A204.1 (cell line): ENCODE results near the gene C1RL.

Source experiments
- FAIRE-seq: peaks from 2 replicates; lab custom pipeline; 2012; peaks lifted over from hg19 to GRCh38; lab: Jason Lieb, UNC

The C1RL gene, protein sequence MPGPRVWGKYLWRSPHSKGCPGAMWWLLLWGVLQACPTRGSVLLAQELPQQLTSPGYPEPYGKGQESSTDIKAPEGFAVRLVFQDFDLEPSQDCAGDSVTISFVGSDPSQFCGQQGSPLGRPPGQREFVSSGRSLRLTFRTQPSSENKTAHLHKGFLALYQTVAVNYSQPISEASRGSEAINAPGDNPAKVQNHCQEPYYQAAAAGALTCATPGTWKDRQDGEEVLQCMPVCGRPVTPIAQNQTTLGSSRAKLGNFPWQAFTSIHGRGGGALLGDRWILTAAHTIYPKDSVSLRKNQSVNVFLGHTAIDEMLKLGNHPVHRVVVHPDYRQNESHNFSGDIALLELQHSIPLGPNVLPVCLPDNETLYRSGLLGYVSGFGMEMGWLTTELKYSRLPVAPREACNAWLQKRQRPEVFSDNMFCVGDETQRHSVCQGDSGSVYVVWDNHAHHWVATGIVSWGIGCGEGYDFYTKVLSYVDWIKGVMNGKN

DNA sequence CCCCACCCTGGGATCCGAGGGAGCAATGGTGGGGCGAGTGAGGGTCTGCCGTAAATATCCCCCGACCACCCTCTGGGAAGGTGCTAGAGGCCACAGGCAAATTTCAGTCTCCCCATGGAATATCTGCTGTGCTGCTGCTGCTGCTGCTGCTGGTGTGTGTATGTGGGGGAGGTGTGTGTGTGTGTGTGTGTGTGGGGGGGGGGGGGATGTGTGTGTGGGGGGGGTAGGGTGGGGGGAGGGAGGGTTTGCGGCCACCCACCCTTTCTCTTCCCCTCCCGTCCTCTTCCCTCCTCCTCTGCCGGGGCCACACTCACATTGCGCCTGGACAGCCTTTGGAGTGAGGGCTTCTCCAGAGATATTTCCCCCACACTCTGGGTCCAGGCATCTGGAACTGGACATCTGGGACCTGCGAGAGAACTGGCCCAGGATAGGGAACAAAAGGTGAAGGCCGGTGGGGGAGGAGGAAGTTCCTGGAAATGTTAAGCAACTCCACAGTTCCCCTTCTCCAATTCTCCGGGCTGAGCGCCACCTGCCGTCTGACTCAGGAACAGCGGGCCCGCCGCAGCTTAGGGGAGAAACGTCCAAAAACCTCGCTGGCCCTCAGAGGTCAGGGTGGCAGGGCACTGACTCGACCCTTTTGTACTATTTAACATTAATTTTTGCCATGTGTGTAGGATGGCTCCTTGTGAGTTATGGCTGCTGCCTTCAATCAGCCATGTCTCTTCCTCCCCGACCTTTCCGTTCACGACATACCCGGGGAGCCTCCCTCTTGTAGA is at the start of gene C1RL:
Gene C1RL (minus strand): TSS at position 419 of the 776 bp plus-strand sequence. CDS start 34 bp downstream, at position 385.
- peak; percentile 30 for FAIRE-seq

DNA sequence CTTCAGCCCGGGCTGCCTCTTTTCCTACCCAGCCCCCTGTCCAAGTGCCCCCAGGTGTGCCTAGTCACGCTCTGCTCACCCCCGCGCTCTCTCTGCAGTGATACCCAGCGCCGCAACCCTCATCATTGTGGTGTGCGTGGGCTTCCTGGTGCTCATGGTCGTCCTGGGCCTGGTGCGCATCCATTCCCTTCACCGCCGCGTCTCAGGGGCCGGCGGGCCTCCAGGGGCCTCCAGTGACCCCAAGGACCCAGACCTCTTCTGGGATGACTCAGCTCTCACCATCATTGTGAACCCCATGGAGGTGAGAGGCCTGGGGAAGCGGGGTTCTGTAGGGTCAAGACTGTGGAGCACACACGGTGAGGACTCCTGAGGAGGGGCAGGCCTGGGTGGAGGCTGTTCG is 48.4 kb upstream of the C1RL start:
- FAIRE-seq: no peak

DNA sequence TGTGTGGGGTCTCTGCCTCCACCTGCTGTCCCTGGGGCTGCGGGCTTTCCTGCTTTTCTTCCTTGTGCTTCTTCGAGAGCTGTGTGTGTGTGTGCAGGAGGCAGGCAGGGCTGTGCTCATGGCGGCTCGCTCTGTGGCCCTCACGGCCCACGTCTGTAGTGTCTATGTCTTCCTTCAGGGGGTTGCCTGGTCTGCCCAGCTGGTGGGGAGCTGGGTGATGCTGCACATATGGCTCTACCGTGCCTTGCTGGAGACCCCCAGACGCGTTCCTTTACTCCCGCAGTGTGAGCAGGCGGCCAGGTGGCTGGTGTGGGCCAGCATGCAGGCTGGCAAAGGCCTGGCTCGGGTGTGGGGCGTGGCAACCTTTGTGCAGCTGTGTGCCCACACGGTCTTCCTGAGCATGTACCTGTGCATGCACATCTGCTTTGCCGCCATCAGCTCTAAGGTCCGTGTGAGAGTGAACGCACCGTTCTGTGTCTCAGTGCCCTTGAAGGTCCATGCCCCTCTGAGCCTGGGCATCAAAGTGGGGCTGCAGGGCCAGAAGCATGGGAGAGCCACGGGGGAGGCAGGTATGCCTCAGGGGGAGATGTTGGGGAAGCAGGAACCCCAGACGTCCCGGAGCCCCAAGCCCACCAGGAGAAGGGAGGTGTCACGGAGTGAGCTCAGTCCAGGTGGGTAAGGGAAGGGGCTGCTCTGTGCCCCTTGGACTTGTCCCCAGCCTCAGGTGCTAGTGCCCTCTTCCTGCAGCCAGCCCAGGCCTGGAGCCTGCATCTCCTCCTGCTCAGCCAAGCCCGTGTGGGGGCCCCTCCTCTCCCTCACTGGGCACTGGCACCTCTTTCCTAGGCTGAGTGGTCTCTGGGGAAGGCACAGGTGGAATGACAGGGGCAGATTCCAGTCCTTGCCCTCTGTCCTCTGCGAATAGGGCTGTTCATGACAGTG is 47.5 kb upstream of the C1RL start:
- no peak for FAIRE-seq

DNA sequence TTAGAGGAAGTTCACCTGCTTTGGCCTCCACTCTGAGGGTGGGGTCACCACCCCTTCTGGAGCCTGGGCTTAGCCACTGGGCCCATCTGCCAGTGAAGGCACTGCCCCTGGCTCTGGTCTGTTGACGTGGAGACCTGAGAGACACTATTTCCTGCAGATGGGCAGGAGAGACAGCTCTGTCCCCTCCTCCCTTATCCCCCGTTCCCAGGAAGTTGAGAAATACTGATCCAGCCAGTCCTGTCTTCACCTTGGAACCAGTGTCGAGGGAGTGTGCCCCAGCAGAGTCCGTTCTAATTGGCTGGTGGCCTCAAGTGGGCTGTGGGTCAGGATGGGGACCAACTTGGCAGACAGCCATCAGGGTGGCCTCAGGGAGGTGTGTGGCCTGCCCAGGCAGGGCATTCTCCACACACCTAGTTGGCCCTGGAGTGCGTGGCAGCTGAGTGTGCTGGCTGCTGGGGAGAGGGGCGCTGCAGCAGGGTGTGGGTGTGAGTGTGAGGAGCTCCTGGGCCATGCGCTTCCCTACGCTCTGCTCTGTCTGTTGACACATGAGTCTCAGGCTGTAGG is 46.5 kb upstream of the C1RL start:
- FAIRE-seq: no peak

DNA sequence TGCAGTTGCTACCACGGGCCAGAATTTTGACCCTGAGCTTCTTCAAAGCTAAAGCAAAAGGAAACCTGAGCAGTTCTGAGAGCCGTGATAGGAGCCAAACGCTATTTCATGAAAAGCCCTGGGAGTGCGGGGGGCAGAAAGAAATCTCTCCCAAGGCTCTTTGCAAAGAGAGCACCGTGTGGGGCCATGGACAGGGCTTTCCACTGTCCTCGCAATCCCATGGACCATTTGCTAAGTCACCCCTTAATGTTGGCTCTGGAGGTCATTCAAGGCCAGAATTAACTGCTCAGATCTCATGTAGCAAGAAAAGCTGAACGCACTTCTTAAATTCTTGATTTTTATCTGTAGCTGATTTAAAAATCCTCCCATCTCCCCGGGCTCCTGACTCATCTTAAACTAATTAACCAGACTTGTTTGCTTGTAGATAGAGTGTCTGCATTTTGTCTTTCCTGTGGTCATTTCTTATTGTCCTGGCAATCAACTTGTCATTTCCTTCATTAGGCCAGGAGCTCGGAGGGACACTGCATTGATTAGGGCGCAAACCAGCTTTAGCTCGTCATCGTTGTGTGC is 46.0 kb upstream of the C1RL start:
- no peak for FAIRE-seq

DNA sequence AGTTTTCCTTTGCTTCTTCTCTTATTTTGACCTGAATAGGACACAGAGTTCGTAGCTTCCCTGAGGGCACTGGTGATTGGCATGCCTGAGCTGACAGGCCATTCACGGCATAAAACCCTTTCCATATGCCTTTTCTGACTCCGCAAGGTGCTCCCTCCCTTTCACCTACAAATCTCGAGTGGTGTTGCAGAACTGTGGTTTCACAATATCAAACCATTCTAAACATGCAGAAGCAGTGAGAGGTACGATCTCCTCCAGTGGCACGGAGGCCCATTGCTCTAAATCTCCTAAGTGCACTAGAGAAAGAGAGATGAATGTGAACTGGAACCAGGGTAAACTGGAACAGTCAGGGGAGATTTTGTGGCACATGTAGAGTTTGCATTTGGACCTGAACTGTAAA is 45.0 kb upstream of the C1RL start:
- no peak for FAIRE-seq

DNA sequence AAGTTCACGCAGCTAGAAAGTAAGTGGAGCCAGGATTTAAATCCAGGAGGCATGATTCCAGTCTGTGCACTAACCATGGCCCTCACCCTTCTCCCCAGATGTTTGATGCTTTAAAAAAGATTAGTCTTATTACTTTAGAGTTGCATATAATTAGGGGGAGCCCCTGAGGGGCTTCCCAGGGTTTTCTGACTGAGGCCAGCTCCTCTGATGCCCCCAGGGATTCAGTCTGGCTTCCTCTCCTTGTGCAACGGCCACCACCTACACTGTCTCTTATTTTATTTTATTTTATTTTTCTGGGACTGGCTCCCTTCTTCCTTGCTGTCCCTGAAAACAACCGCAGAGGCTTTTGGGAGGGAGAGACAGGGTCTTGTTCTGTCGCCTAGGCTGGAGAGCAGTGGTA is 43.8 kb upstream of the C1RL start:
- no peak for FAIRE-seq

DNA sequence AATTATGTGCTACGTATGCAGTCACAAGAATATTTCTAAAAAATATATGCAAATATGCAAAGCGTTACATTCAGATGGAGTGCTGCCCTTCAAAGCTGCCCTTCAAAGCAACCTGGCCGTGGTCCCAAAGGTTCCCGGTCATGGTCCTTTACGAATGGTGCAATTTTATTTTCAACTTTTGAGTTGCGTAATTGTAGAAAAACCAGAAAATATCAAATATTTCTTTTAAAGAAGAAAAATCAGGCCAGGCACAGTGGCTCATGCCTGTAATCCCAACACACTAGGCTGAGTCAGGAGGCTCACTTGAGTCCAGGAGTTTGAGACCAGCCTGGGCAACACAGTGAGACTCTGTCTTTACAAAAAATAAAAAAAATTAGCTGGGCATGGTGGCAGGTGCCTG is 42.5 kb upstream of the C1RL start:
- no peak for FAIRE-seq

DNA sequence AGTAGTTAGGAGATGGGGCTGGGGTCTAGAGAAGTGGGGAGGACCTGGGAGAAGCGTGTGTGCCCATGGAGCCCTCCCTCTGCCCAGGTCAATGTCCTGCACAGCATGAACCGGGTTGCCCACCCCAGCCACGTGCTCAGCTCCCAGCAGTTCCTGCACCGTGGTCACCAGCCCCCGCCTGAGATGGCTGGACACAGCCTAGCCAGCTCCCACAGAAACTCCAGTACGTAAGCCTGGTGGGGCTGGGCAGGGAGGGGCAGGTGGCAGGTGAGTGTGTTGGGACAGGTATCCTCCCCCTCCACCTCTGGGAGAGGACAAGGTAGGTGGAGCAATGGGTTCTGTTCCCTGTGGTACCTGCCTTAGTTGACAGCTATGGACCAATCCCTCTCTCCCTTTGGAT is 41.8 kb upstream of the C1RL start:
- no peak for FAIRE-seq

DNA sequence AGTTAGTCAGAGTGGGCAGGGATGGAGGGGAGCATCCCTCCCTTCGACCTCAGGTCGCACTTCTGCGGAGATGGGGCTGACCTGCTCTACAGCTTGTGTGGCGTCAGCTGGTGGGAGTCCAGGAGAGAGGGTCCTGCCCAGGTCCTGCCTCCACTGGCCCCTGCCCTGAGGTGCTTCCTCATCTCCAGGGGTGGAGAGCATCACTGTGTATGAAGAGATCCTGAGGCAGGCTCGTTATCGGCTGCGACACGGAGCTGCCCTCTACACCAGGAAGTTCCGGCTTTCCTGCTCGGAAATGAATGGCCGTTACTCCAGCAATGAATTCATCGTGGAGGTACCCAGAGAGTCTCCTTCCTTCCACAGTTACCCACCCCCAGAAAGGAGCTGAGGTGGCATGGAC is 41.3 kb upstream of the C1RL start:
- FAIRE-seq: no peak

DNA sequence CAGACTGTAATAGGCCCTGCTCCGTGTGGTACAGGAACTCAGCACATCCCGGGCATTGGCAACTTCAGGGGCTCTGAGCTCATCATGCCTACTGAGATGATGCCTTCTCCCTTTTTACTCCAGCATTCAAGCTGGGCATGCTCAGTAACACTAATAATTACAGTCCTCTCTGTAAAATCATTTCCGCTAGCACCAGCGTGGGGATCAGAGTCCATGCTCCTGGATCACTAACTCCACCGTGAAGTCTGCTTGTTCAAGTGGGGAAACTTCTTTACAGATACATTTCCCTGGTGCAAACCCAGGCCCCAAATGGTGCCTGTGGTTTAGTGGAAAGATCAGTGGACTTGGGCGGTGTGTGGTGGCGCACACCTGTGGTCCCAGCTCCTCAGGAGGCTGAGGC is 37.9 kb upstream of the C1RL start:
- FAIRE-seq: no peak

DNA sequence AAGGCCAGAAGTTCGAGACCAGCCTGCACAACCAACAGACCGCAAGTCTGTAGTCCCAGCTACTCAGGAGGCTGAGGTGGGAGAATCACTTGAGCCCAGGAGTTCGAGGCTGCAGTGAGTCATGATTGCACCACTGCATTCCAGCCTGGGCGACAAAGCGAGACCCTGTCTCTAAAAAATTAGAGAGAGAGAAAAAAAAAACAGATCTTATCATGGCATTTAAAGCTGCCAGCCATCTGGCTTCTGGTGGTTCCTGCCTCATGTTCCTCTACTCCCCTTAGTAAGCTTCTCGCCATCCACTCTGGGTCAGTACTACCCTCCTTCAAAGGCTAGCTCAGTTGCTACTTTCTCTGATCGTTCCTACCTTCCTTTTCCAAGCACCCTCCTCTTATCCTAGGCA is 37.2 kb upstream of the C1RL start:
- FAIRE-seq: no peak

DNA sequence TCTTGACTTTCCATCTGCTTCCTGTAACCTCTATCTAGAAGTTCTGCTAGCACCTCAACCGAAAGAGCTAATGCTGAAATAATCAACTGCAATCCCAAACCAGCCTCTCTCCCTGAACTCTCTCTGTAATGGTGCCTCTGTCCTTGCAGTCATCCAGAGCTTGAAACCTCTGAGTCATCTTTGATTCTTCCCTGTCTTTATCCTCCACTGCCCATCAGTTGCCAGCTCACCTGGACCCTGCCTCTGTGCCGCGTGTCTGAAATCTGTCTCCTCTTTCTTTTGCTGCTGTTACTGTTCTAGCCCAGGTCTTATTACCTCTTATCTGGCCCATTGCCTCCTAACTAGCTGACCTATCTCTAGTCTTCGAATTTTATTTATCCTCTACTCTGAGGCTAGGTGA is 36.7 kb upstream of the C1RL start:
- FAIRE-seq: no peak

DNA sequence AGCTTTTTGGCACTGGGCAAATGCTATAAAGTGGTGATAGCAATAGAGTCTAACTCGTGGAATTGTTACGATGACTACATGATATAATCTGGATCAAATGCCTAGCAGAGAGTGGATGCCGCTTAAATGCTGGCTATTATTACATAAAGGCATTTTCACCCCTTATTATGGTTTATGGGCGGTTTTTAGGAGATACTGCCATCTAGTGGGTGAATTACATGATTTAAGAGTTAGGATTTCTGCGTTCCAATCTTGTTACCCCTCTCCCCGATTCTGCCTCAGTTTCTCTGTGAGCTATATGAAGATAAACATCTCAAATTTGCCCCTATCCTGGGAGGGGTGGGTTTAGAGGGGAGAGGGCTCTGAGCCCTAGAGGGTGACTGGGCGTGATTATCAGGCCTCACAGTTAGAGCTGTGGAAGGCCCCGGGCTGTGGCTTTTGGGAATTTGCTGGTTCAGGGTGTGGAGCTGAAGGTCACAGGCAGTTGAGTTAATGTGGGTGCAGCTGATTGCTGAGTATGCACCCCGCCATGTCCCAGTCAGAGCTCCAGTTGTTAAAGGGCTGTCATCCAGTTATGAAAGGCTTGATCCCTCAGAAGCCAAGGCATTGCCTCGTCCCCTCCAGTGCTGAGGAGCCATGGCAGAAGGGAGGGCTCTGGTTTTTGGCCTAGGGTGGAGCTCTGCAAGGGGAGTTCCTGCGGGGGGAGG is 35.6 kb upstream of the C1RL start:
- FAIRE-seq: peak; percentile 76

DNA sequence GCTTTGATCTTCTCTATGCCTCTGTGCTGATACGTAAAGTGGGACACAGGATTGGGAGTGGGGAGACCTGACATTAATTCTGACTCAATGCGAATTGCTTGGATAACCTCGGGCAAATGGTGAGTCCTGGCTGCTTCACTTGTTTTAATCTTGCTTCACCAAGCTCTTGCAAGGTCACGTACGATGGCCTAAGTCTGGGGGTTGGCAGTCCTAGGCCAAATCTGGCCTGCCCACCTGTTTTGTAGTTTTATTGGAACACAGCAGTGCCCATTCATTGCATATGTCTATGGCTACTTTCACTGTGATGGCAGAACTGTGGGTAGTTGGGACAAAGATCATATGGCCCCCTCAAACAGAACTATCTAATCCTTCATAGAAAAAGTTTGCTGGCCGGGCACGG is 34.5 kb upstream of the C1RL start:
- FAIRE-seq: no peak

DNA sequence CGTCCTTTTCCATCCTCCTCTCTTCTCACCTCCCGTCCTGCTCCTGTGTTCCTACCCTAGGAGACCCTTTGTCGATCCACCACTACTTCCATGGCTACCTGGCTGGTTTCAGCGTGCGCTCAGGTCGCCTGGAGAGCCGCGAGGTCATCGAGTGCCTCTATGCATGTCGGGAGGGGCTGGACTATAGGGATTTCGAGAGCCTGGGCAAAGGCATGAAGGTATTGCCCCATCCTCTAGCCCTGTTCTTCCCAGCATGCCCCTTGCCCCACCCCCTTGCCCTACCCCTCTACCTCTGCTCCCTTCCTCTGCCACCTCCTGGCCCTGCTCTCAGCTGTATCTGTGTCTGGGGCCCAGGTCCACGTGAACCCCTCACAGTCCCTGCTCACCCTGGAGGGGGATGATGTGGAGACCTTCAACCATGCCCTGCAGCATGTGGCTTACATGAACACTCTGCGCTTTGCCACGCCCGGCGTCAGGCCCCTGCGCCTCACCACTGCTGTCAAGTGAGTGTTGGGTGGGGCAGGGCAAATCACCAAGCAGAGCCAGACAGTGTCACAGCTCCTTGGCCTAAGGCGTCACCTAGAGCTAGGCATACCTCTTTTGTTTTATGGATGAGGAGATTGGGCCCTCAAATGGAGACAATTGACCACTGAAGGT is 33.9 kb upstream of the C1RL start:
- FAIRE-seq: no peak

DNA sequence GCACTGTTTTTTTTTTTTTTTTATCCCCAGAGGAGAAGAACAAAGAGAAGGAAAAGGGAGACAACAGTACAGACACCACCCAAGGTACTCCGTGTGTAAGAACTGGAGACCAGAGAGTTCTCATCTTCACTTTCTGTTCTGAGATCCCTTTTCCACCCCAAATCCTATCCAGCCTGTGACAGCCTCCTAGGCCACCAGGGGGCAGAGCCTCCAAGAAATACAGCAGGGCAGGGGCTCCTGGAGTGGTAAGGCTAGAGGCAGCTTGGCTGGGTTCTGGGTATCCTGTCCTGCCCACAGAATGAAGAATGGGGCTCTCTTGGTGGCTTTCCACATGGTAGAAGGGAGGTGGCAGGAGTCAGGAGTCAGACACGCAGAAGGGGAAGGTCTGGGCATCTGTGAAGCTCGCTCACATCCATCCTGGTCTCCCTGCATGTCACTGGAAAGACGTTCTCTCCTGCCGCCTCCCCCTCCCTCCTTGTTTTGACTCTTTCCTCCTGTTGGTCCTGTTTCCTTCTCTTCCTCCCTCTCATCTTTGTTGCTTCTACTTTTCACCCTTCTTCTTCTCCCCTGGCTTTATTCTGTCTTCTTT is 33.1 kb upstream of the C1RL start:
- no peak for FAIRE-seq

DNA sequence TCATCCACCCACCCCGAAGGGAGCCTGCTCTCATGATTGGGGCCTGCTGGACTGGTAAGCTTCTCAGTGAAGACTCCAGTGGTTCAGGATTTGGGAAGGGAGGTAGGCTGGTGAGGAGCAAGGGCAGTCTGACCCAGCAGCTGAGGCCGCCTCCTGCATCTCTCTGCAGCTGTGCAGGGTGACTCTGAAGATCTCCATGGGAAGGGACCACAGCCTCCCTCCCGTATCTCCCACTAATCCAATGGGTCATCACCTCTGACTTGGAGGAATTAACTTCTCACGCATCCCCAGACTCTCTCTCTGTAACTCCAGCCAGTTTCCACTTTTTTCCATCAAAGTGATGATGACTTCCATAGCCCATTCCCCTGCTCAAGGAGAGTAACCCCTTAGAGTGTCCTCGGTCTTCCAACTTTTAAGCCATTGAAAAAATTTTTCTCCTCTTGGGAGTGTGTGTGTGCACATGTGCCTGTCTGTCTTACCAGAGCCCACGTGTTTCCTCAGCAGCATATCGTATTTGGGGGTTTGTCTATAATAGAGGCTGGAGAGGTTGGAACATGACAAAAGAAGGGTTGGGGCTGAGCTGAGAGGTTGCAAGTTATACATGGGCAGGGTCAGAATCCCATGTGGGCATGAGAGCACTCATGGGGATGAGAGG is 32.5 kb upstream of the C1RL start:
- FAIRE-seq: no peak

DNA sequence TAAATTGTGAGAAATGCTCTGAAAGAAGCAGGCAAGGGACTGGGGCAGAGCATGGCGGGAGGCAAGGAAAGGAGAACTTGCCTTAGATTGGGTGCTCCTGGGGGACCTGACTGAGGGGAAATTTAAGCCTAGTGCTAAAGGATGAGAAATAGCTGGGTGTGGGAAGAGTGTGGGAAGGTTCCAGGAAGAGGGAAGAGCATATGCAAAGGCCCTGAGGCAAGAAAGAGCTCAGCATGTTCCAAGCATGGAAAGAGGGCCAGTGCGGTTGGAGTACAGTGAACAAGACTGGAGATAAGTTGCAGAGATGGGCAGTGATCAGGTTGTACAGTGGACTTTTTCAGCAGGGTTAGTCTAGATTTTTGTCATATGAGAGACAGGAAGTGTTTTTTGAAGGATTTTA is 30.2 kb upstream of the C1RL start:
- no peak for FAIRE-seq

DNA sequence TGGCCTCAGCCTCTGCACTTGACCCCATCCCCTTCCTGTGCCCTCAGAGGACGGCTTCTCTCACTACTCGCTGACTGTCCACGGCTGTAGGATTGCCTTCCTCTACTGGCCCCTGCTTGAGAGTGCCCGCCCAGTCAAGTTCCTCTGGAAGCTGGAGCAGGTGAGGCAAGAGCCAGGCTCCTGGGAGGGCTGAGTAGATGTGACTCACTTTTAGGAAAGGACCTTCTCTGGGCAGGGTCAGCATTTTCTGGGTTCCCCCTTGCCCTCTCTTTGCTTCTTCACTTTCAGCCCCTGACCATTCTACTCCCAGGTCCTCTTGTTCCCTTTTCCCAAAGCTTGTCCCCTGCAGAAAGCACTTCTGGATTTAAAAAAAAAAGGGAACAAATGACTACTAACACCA is 28.9 kb upstream of the C1RL start:
- no peak for FAIRE-seq
